H1 (cell line): ENCODE data around the gene VPS41. TPM values are rescaled to one million over a fixed set of nuclear protein-coding genes. Genes with fewer than 3 reads are reported as not detected.

ENCODE experiments used
- CTCF ChIA-PET: fragments of 300-600 bp; sonication (Branson Sonifier 250); formaldehyde crosslinking; loops from one replicate; lab custom pipeline; 2021; ENCODE audit not compliant: partially characterized antibody; lab: Charles Lee
- POLR2A ChIA-PET: fragments of 300-600 bp; sonication (Branson Sonifier 250); formaldehyde crosslinking; loops from one replicate; lab custom pipeline; 2021; ENCODE audit warnings: inconsistent platforms; ENCODE audit not compliant: partially characterized antibody; lab: Charles Lee
- DNase-seq, 2 experiments: peaks; one replicate each; pipeline versions ENCODE4 v3.0.0 to v3.0.0-alpha.2; 2010 to 2022; ENCODE audit warnings: low spot score in 2 of 2, low read depth in 1 of 2, mixed read lengths in 1 of 2
- FAIRE-seq: peaks from 2 replicates; lab custom pipeline; 2011; peaks lifted over from hg19 to GRCh38; lab: Jason Lieb, UNC
- H2AFZ ChIP-seq: 2 replicates; pipeline ENCODE4 v1.8.1; 2012; ENCODE audit warnings: low read length, inconsistent platforms
- H2AK5ac ChIP-seq: 2 replicates; pipeline ENCODE4 v1.6.1; 2013; ENCODE audit warnings: low read depth, low read length
- H2BK120ac ChIP-seq: replicated peaks from 2 replicates; pipeline ENCODE3; 2013; ENCODE audit warnings: low read depth, low read length, inconsistent platforms
- H2BK12ac ChIP-seq: 2 replicates; pipeline ENCODE4 v1.6.1; 2013; ENCODE audit warnings: low read depth, low read length
- H2BK15ac ChIP-seq: 2 replicates; pipeline ENCODE4 v1.6.1; 2013; ENCODE audit warnings: low read length
- H2BK20ac ChIP-seq: 2 replicates; pipeline ENCODE4 v1.6.1; 2013; ENCODE audit warnings: low read length
- H2BK5ac ChIP-seq: 2 replicates; pipeline ENCODE4 v1.6.1; 2013; ENCODE audit warnings: low read depth, low read length
- H3K14ac ChIP-seq: 2 replicates; pipeline ENCODE4 v1.6.1; 2013; ENCODE audit warnings: inconsistent platforms; ENCODE audit not compliant: insufficient read length
- H3K18ac ChIP-seq: 2 replicates; pipeline ENCODE4 v1.6.1; 2013; ENCODE audit warnings: low read length; ENCODE audit errors: extremely low read depth
- H3K23ac ChIP-seq: 2 replicates; pipeline ENCODE4 v1.6.1; 2013; ENCODE audit warnings: inconsistent platforms; ENCODE audit not compliant: insufficient read length
- H3K23me2 ChIP-seq: 2 replicates; pipeline ENCODE4 v1.6.1; 2013; ENCODE audit warnings: low read depth, low read length
- H3K27ac ChIP-seq: 2 replicates; pipeline ENCODE4 v1.6.1; 2011; ENCODE audit warnings: low read depth, low read length, inconsistent platforms
- H3K27me3 ChIP-seq, 4 experiments: replicated peaks in 1 of 4; 1 replicate in 1 of 4; 2 replicates in 3 of 4; pipeline versions ENCODE4 v1.6.1 to v1.8.1; 2011 to 2013; ENCODE audit warnings: low read length in 3 of 4, mild to moderate bottlenecking in 3 of 4, inconsistent platforms in 2 of 4, mixed read lengths in 2 of 4, moderate library complexity in 1 of 4; ENCODE audit not compliant: control insufficient read depth in 3 of 4, insufficient read depth in 3 of 4; ENCODE audit errors: extremely low read depth in 1 of 4
- H3K36me3 ChIP-seq, 4 experiments: 2 replicates each; pipeline versions ENCODE4 v1.6.1 to v1.8.1; 2011 to 2013; ENCODE audit warnings: mild to moderate bottlenecking in 4 of 4, low read length in 3 of 4, moderate library complexity in 2 of 4, control low read depth in 1 of 4, inconsistent platforms in 1 of 4; ENCODE audit not compliant: insufficient read depth in 4 of 4, control insufficient read depth in 2 of 4
- H3K4ac ChIP-seq: replicated peaks from 2 replicates; pipeline ENCODE3; 2013; ENCODE audit warnings: low read length, low read depth, mixed read lengths, inconsistent platforms; ENCODE audit not compliant: insufficient read length
- H3K4me1 ChIP-seq, 4 experiments: replicated peaks in 1 of 4; 1 replicate in 1 of 4; 2 replicates in 3 of 4; pipeline versions ENCODE4 v1.6.1 to v1.8.1; 2011 to 2013; ENCODE audit warnings: low read length in 3 of 4, inconsistent platforms in 2 of 4, mixed read lengths in 1 of 4; ENCODE audit not compliant: insufficient read depth in 4 of 4, control insufficient read depth in 3 of 4
- H3K4me2 ChIP-seq, 2 experiments: 2 replicates each; pipeline versions ENCODE4 v1.6.1 to v1.8.1; 2011 to 2013; ENCODE audit warnings: low read depth in 2 of 2, low read length in 2 of 2, control low read depth in 1 of 2, inconsistent platforms in 1 of 2, mild to moderate bottlenecking in 1 of 2; ENCODE audit not compliant: insufficient read depth in 1 of 2
- H3K4me3 ChIP-seq, 4 experiments: fragments of 200-600, 300-600 bp in 1 of 4; sonication (generic), shearing (Covaris generic), sonication (Bioruptor Twin) in 1 of 4; 2 replicates each; pipeline versions ENCODE4 v1.5.1 to v1.8.1; 2011 to 2016; ENCODE audit warnings: low read length in 4 of 4, low read depth in 3 of 4, control low read depth in 2 of 4, inconsistent platforms in 2 of 4, mild to moderate bottlenecking in 2 of 4, mixed read lengths in 1 of 4, moderate library complexity in 1 of 4; ENCODE audit not compliant: insufficient read depth in 2 of 4; ENCODE audit errors: extremely low read depth in 1 of 4
- H3K56ac ChIP-seq: replicated peaks from 2 replicates; pipeline ENCODE3; 2013; ENCODE audit warnings: low read depth, mild to moderate bottlenecking, mixed read lengths, low read length, inconsistent platforms; ENCODE audit not compliant: insufficient read length
- H3K79me1 ChIP-seq: 2 replicates; pipeline ENCODE4 v1.6.1; 2013; ENCODE audit warnings: low read depth, low read length, control low read depth
- H3K79me2 ChIP-seq, 2 experiments: 2 replicates each; pipeline versions ENCODE4 v1.6.1 to v1.8.1; 2012 to 2013; ENCODE audit warnings: low read length in 2 of 2, mild to moderate bottlenecking in 2 of 2, inconsistent platforms in 1 of 2; ENCODE audit not compliant: insufficient read depth in 2 of 2, control insufficient read depth in 1 of 2
- H3K9ac ChIP-seq, 4 experiments: replicated peaks in 1 of 4; 1 replicate in 1 of 4; 2 replicates in 3 of 4; pipeline versions ENCODE4 v1.6.1 to v1.8.1; 2011 to 2013; ENCODE audit warnings: low read depth in 3 of 4, low read length in 3 of 4, control low read depth in 2 of 4, mild to moderate bottlenecking in 2 of 4, moderate library complexity in 2 of 4, inconsistent platforms in 1 of 4; ENCODE audit errors: extremely low read depth in 1 of 4
- H3K9me3 ChIP-seq, 2 experiments: 2 replicates each; pipeline versions ENCODE4 v1.6.1 to v1.8.1; 2012 to 2013; ENCODE audit warnings: mild to moderate bottlenecking in 2 of 2, moderate library complexity in 2 of 2, control low read depth in 1 of 2, inconsistent platforms in 1 of 2, low read depth in 1 of 2, low read length in 1 of 2, mixed read lengths in 1 of 2; ENCODE audit not compliant: insufficient read depth in 2 of 2
- H4K20me1 ChIP-seq, 2 experiments: replicated peaks in 1 of 2; 2 replicates each; pipeline versions ENCODE3 to v1.8.1; 2011 to 2013; ENCODE audit warnings: inconsistent platforms in 2 of 2, low read length in 2 of 2, mild to moderate bottlenecking in 1 of 2; ENCODE audit not compliant: insufficient read depth in 2 of 2, control insufficient read depth in 1 of 2
- H4K5ac ChIP-seq: 2 replicates; pipeline ENCODE4 v1.6.1; 2013; ENCODE audit warnings: low read length, low read depth, mixed read lengths, inconsistent platforms; ENCODE audit not compliant: insufficient read length
- H4K8ac ChIP-seq: 2 replicates; pipeline ENCODE4 v1.8.0; 2013; ENCODE audit warnings: mild to moderate bottlenecking, moderate library complexity, low read length, inconsistent platforms; ENCODE audit not compliant: insufficient read depth; ENCODE audit errors: extremely low read depth
- H4K91ac ChIP-seq: replicated peaks from 2 replicates; pipeline ENCODE3; 2013; ENCODE audit warnings: low read length, mixed read lengths, inconsistent platforms; ENCODE audit not compliant: insufficient read length
- BCL11A ChIP-seq, 2 experiments: IDR thresholded peaks; one replicate each; pipeline ENCODE4 v1.6.1; 2011; ENCODE audit warnings: low read depth in 2 of 2, low read length in 2 of 2, mild to moderate bottlenecking in 2 of 2
- BRCA1 ChIP-seq: IDR thresholded peaks from 2 replicates; pipeline ENCODE4 v1.6.1; 2012; ENCODE audit warnings: low read depth, low read length, improper control_type of control experiment
- CBX5 ChIP-seq: fragments of 300-800, 300-1000 bp; sonication (generic); IDR thresholded peaks from 2 replicates; pipeline ENCODE4 v1.7.1; 2016; ENCODE audit warnings: antibody characterized with exemption, low read length, low read depth
- FOSL1 ChIP-seq: IDR thresholded peaks from 2 replicates; pipeline ENCODE4 v1.6.1; 2011; ENCODE audit warnings: mild to moderate bottlenecking, low read depth, low read length, moderate library complexity; ENCODE audit not compliant: insufficient read depth
- JUN ChIP-seq: IDR thresholded peaks from 2 replicates; pipeline ENCODE4 v1.6.1; 2011; ENCODE audit warnings: low read depth, mild to moderate bottlenecking, improper control_type of control experiment, low read length
- POLR2A ChIP-seq, 2 experiments: IDR thresholded peaks; 1 replicate in 1 of 2; 2 replicates in 1 of 2; pipeline ENCODE4 v1.6.1; 2011; ENCODE audit warnings: low read depth in 2 of 2, low read length in 2 of 2, mild to moderate bottlenecking in 2 of 2; ENCODE audit errors: control extremely low read depth in 1 of 2
- RAD21 ChIP-seq, 2 experiments: IDR thresholded peaks in 1 of 2; conservative IDR thresholded peaks in 1 of 2; 2 replicates each; pipeline ENCODE4 v1.6.1; 2011; ENCODE audit warnings: low read depth in 2 of 2, low read length in 2 of 2, improper control_type of control experiment in 1 of 2, inconsistent platforms in 1 of 2, mild to moderate bottlenecking in 1 of 2, moderate library complexity in 1 of 2
- RBBP5 ChIP-seq: IDR thresholded peaks from 2 replicates; pipeline ENCODE4 v1.7.1; 2012; ENCODE audit warnings: low read depth, mild to moderate bottlenecking, inconsistent platforms, low read length, moderate library complexity, borderline replicate concordance
- RNF2 ChIP-seq: fragments of 200-900, 300-1000 bp; sonication (generic); IDR thresholded peaks from 2 replicates; pipeline ENCODE4 v1.7.1; 2016; ENCODE audit warnings: borderline replicate concordance, low read depth, mild to moderate bottlenecking, antibody characterized with exemption, low read length; ENCODE audit not compliant: poor library complexity, severe bottlenecking; ENCODE audit errors: missing control alignments
- SIX5 ChIP-seq: IDR thresholded peaks from 2 replicates; pipeline ENCODE4 v1.6.1; 2011; ENCODE audit warnings: mild to moderate bottlenecking, low read depth, low read length
- SP2 ChIP-seq: IDR thresholded peaks from 2 replicates; pipeline ENCODE4 v1.6.1; 2012; ENCODE audit warnings: mild to moderate bottlenecking, low read length, inconsistent platforms
- SUZ12 ChIP-seq: fragments of 200-600 bp; sonication (generic); IDR thresholded peaks from 2 replicates; pipeline ENCODE4 v1.6.1; 2012; ENCODE audit warnings: mild to moderate bottlenecking, inconsistent platforms, low read length, moderate library complexity, mixed read lengths
- TAF1 ChIP-seq: IDR thresholded peaks from 2 replicates; pipeline ENCODE4 v1.6.1; 2011; ENCODE audit warnings: mild to moderate bottlenecking, low read depth, low read length
- WGBS, 2 experiments: shearing (Covaris generic) in 1 of 2; methylation state at CpG; one replicate each; pipeline versions ENCODE4 v1.1.6 to v1.1.7; 2013 to 2015; ENCODE audit warnings: low lambda C conversion rate in 2 of 2, mixed read lengths in 2 of 2, inconsistent platforms in 1 of 2, low coverage in 1 of 2, missing lambda C conversion rate in 1 of 2; ENCODE audit not compliant: insufficient replicate concordance in 2 of 2, insufficient coverage in 1 of 2, insufficient read length in 1 of 2; ENCODE audit errors: extremely low coverage in 1 of 2, missing lambda C conversion rate in 1 of 2; 5-methylcytosine and 5-hydroxymethylcytosine counted together
- polyA plus RNA-seq, 7 experiments: library from polyadenylated mRNA; depleted of rRNA in 3 of 7; stranded (reverse) in 5 of 7; unstranded in 2 of 7; fragments of >200 nt in 5 of 7; fragments of 200-250 nt in 2 of 7; gene quantifications; 1 replicate in 5 of 7; 2 replicates in 1 of 7; 4 replicates in 1 of 7; pipeline versions ENCODE4 v1.2.1 to v1.2.3, GENCODE V29; 2011 to 2013; ENCODE audit warnings: missing spikeins in 2 of 7, mixed read lengths in 2 of 7
- total RNA-seq: library from RNA; stranded (reverse); fragmentation: NEBNext Ultra II Directional; extraction: Animal tissue kit (Norgen Biotek cat#: 25700); gene quantifications from 2 replicates; pipeline ENCODE4 v1.2.1, GENCODE V29; 2021

Gene VPS41
- total and polyA plus RNA-seq, 2 of the 8 experiments (the other 6 are each of a cell fraction or from before 2014, with no cell fraction given): 10.7 to 63.3 TPM

GRCh38 chr7:38736138-38736537 lies 172.9 kb downstream of the VPS41 start:
- FAIRE-seq: no peak

More at GRCh38 chr7:38736138-38736537, 172.9 kb downstream of the VPS41 start:
- H4K91ac ChIP-seq: no peak overlapping the region
- no peak overlapping the region for H3K4me3 ChIP-seq
- no peaks in the 10 kb centered on the region for H3K79me2 ChIP-seq
- H4K8ac ChIP-seq: no peak overlapping the region
- H3K56ac ChIP-seq: no peak overlapping the region
- no peak overlapping the region for H2BK120ac ChIP-seq
- WGBS, 2 experiments: 86% methylated on average over 4 of the region's 4 CpGs; no CpG with 5 or more reads in 1 of the 2 experiments
- no peak overlapping the region for H2AFZ ChIP-seq
- H2BK5ac ChIP-seq: no peak overlapping the region
- H3K4me1 ChIP-seq: no peaks in the 10 kb centered on the region
- no peak for DNase-seq
- POLR2A ChIA-PET: no interaction called here
- H3K9ac ChIP-seq: no peak overlapping the region
- no peak overlapping the region for H2BK20ac ChIP-seq
- no peak overlapping the region for H3K18ac ChIP-seq
- no peaks in the 10 kb centered on the region for H3K9me3 ChIP-seq
- no peaks in the 10 kb centered on the region for H3K23me2 ChIP-seq
- H3K27me3 ChIP-seq: no peaks in the 10 kb centered on the region
- CTCF ChIA-PET: no interaction called here
- no peaks in the 10 kb centered on the region for H4K20me1 ChIP-seq
- TF ChIP-seq RNF2: no peak
- TF ChIP-seq RBBP5: no peak
- no peak for TF ChIP-seq BRCA1
- TF ChIP-seq JUN: no peak
- TF ChIP-seq POLR2A (IDR thresholded peaks at IDR 0.05; ENCODE audit: control extremely low read depth in 1 of 2, low read depth in 2 of 2, low read length in 2 of 2): no peak
- TF ChIP-seq FOSL1: no peak
- no peak for TF ChIP-seq BCL11A (IDR thresholded peaks at IDR 0.05; ENCODE audit: low read depth in 2 of 2, low read length in 2 of 2)
- TF ChIP-seq TAF1: no peak
- TF ChIP-seq RAD21 (IDR thresholded peaks at IDR 0.05 in 1 of 2, conservative IDR thresholded peaks at IDR 0.05 in 1 of 2; ENCODE audit: low read depth in 2 of 2, low read length in 2 of 2): no peak
- no peak for TF ChIP-seq SP2
- no peak for TF ChIP-seq CBX5
- TF ChIP-seq SUZ12: no peak
- no peak for TF ChIP-seq SIX5
- peaks cover 0 to 5% (median 1%) of the 10 kb centered on the region in 4 experiments; a peak in 4 of 8 replicates for H3K36me3 ChIP-seq
- H2BK15ac ChIP-seq: no peak overlapping the region
- H2AK5ac ChIP-seq: no peak overlapping the region
- H3K4me2 ChIP-seq: no peak overlapping the region
- no peak overlapping the region for H3K14ac ChIP-seq
- H3K4ac ChIP-seq: no peak overlapping the region
- no peaks in the 10 kb centered on the region for H3K79me1 ChIP-seq
- H3K27ac ChIP-seq: no peak overlapping the region
- no peak overlapping the region for H3K23ac ChIP-seq
- H2BK12ac ChIP-seq: no peak overlapping the region
- no peak overlapping the region for H4K5ac ChIP-seq
